H9 (cell line): Measurements from ENCODE around the gene PTPRN2. TPM values are rescaled to one million over a fixed set of nuclear protein-coding genes. Genes with fewer than 3 reads are reported as not detected.

Experiments
- DNase-seq: peaks from one replicate; pipeline ENCODE4 v3.0.0-alpha.2; 2017
- H2AFZ ChIP-seq: one replicate; pipeline ENCODE4 v1.6.1; 2013; ENCODE audit warnings: mild to moderate bottlenecking, low read length, control low read depth, moderate library complexity
- H2AK5ac ChIP-seq: 2 replicates; pipeline ENCODE4 v1.6.1; 2013; ENCODE audit warnings: low read length, control low read depth, mixed read lengths; ENCODE audit not compliant: insufficient read length
- H2BK120ac ChIP-seq: one replicate; pipeline ENCODE4 v1.6.1; 2013; ENCODE audit warnings: low read depth, mild to moderate bottlenecking, low read length, control low read depth, inconsistent platforms; ENCODE audit not compliant: poor library complexity, severe bottlenecking
- H2BK12ac ChIP-seq: 2 replicates; pipeline ENCODE4 v1.6.1; 2013; ENCODE audit warnings: low read length, control low read depth, mixed read lengths, low read depth; ENCODE audit not compliant: insufficient read length
- H2BK15ac ChIP-seq: 2 replicates; pipeline ENCODE4 v1.6.1; 2013; ENCODE audit warnings: low read depth, low read length, control low read depth
- H2BK20ac ChIP-seq: one replicate; pipeline ENCODE4 v1.6.1; 2013; ENCODE audit warnings: low read depth, mild to moderate bottlenecking, low read length, control low read depth, inconsistent platforms; ENCODE audit not compliant: poor library complexity, severe bottlenecking
- H2BK5ac ChIP-seq: 2 replicates; pipeline ENCODE4 v1.6.1; 2013; ENCODE audit warnings: low read length, control low read depth, mixed read lengths; ENCODE audit not compliant: insufficient read length
- H3K14ac ChIP-seq: 2 replicates; pipeline ENCODE4 v1.6.1; 2013; ENCODE audit warnings: low read length, control low read depth; ENCODE audit not compliant: insufficient read depth
- H3K18ac ChIP-seq: 2 replicates; pipeline ENCODE4 v1.6.1; 2013; ENCODE audit warnings: low read depth, mild to moderate bottlenecking, mixed read lengths, low read length, control low read depth; ENCODE audit not compliant: insufficient read length
- H3K23ac ChIP-seq: 2 replicates; pipeline ENCODE4 v1.6.1; 2013; ENCODE audit warnings: low read length, control low read depth, mixed read lengths, low read depth; ENCODE audit not compliant: insufficient read length
- H3K23me2 ChIP-seq: 2 replicates; pipeline ENCODE4 v1.6.1; 2013; ENCODE audit warnings: low read depth, mild to moderate bottlenecking, mixed read lengths, low read length, control low read depth; ENCODE audit not compliant: insufficient read length, poor library complexity, severe bottlenecking
- H3K27ac ChIP-seq: 2 replicates; pipeline ENCODE4 v1.5.1; 2013; ENCODE audit warnings: low read length, control low read depth, mixed read lengths, low read depth; ENCODE audit not compliant: insufficient read length
- H3K27me3 ChIP-seq: 2 replicates; pipeline ENCODE4 v1.6.1; 2013; ENCODE audit warnings: low read length, control low read depth, inconsistent platforms; ENCODE audit not compliant: insufficient read depth
- H3K4ac ChIP-seq: 2 replicates; pipeline ENCODE4 v1.6.1; 2013; ENCODE audit warnings: low read depth, mild to moderate bottlenecking, control low read depth, inconsistent platforms, low read length, moderate library complexity
- H3K4me1 ChIP-seq: 2 replicates; pipeline ENCODE4 v1.6.1; 2013; ENCODE audit warnings: low read length, control low read depth, inconsistent platforms; ENCODE audit not compliant: insufficient read depth
- H3K4me2 ChIP-seq: 2 replicates; pipeline ENCODE4 v1.6.1; 2013; ENCODE audit warnings: low read length, control low read depth, mixed read lengths; ENCODE audit not compliant: insufficient read length, insufficient read depth
- H3K56ac ChIP-seq: 2 replicates; pipeline ENCODE4 v1.6.1; 2013; ENCODE audit warnings: low read depth, mild to moderate bottlenecking, mixed read lengths, low read length, control low read depth; ENCODE audit not compliant: insufficient read length
- H3K79me1 ChIP-seq: 2 replicates; pipeline ENCODE4 v1.6.1; 2013; ENCODE audit warnings: low read depth, mild to moderate bottlenecking, moderate library complexity, low read length, control low read depth, inconsistent platforms; ENCODE audit not compliant: insufficient read depth, poor library complexity, severe bottlenecking
- H3K79me2 ChIP-seq: 2 replicates; pipeline ENCODE4 v1.6.1; 2013; ENCODE audit warnings: low read length, control low read depth, inconsistent platforms; ENCODE audit not compliant: insufficient read depth
- H3K9ac ChIP-seq: 2 replicates; pipeline ENCODE4 v1.6.1; 2013; ENCODE audit warnings: low read length, control low read depth, mixed read lengths; ENCODE audit not compliant: insufficient read length; ENCODE audit errors: extremely low read depth
- H3K9me3 ChIP-seq: one replicate; pipeline ENCODE4 v1.6.1; 2013; ENCODE audit warnings: low read depth, low read length, inconsistent platforms; ENCODE audit not compliant: control insufficient read depth
- H3T11ph ChIP-seq: one replicate; pipeline ENCODE4 v1.6.1; 2013; ENCODE audit warnings: mild to moderate bottlenecking, low read length, control low read depth, inconsistent platforms
- H4K20me1 ChIP-seq: one replicate; pipeline ENCODE4 v1.6.1; 2013; ENCODE audit not compliant: control insufficient read depth, insufficient read length, insufficient read depth
- H4K5ac ChIP-seq: 2 replicates; pipeline ENCODE4 v1.6.1; 2013; ENCODE audit warnings: low read depth, mild to moderate bottlenecking, mixed read lengths, low read length, control low read depth; ENCODE audit not compliant: insufficient read length
- H4K8ac ChIP-seq: replicated peaks from 2 replicates; pipeline ENCODE4 v1.6.1; 2013; ENCODE audit warnings: low read length, control low read depth, mixed read lengths, low read depth; ENCODE audit not compliant: insufficient read length
- H4K91ac ChIP-seq: 2 replicates; pipeline ENCODE4 v1.6.1; 2013; ENCODE audit warnings: low read depth, mild to moderate bottlenecking, moderate library complexity, mixed read lengths, low read length, control low read depth; ENCODE audit not compliant: insufficient read length
- H3K27ac Mint-ChIP-seq, 3 experiments: 2 replicates in 2 of 3; 3 replicates in 1 of 3; pipeline ENCODE4 v1.8.0; 2020 to 2021; ENCODE audit warnings: mixed read lengths in 3 of 3, mild to moderate bottlenecking in 1 of 3, moderate library complexity in 1 of 3
- H3K27me3 Mint-ChIP-seq: 2 replicates; pipeline ENCODE4 v1.8.0; 2021; ENCODE audit warnings: low read depth, mild to moderate bottlenecking, moderate library complexity, mixed read lengths
- H3K36me3 Mint-ChIP-seq, 3 experiments: 2 replicates in 2 of 3; 3 replicates in 1 of 3; pipeline ENCODE4 v1.8.0; 2020 to 2021; ENCODE audit warnings: low read depth in 3 of 3, mixed read lengths in 3 of 3; ENCODE audit not compliant: insufficient read depth in 1 of 3
- H3K4me1 Mint-ChIP-seq, 2 experiments: 2 replicates each; pipeline ENCODE4 v1.8.0; 2020; ENCODE audit warnings: mixed read lengths in 2 of 2
- H3K4me3 Mint-ChIP-seq, 2 experiments: 2 replicates in 1 of 2; 3 replicates in 1 of 2; pipeline ENCODE4 v1.8.0; 2020 to 2021; ENCODE audit warnings: mild to moderate bottlenecking in 2 of 2, mixed read lengths in 2 of 2, moderate library complexity in 1 of 2
- H3K9me3 Mint-ChIP-seq, 2 experiments: 2 replicates in 1 of 2; 3 replicates in 1 of 2; pipeline ENCODE4 v1.8.0; 2020; ENCODE audit warnings: mild to moderate bottlenecking in 2 of 2, mixed read lengths in 2 of 2, moderate library complexity in 1 of 2
- CTCF ChIP-seq: fragments of 200-600 bp; sonication (generic); conservative IDR thresholded peaks from 3 replicates; pipeline ENCODE4 v1.8.0; 2021; ENCODE audit warnings: antibody characterized with exemption, mild to moderate bottlenecking
- WGBS: extraction: QIAGEN DNeasy Blood & Tissue Kit; methylation state at CpG from one replicate; pipeline ENCODE4 v1.1.7; 2013; ENCODE audit warnings: missing lambda C conversion rate, low lambda C conversion rate, mixed read lengths; ENCODE audit not compliant: insufficient read length; ENCODE audit errors: extremely low coverage; 5-methylcytosine and 5-hydroxymethylcytosine counted together
- total RNA-seq: library from RNA; stranded (reverse); gene quantifications from 2 replicates; pipeline ENCODE4 v1.2.1, GENCODE V29; 2021

PTPRN2 gene
- total RNA-seq, 1 experiment from 2014 or later, result 5.2 TPM

- H2BK120ac ChIP-seq, result no peak overlapping the region
- no peak overlapping the region for H2AFZ ChIP-seq
- H3T11ph ChIP-seq, result no peak overlapping the region
- Mint-ChIP-seq H3K4me3 (no peak overlapping the region), H3K9me3 (no peaks in the 10 kb centered on the region; a peak in 3 of 5 replicates), H3K36me3 (no peaks in the 10 kb centered on the region; a peak in 1 of 7 replicates), H3K27me3 (peaks cover 71% of the 10 kb centered on the region), H3K4me1 (peaks cover 0 to 8% of the 10 kb centered on the region in 2 experiments; a peak in 2 of 4 replicates), H3K27ac (no peak overlapping the region)
- peak; percentile 22 for DNase-seq
- H2BK12ac ChIP-seq, result no peak overlapping the region
- WGBS, result no CpG with 5 or more reads among the region's 9 CpGs
- H2AK5ac ChIP-seq, result no peak overlapping the region
- no peak overlapping the region for H3K18ac ChIP-seq
- H2BK15ac ChIP-seq, result no peak overlapping the region
- no peaks in the 10 kb centered on the region for H3K79me1 ChIP-seq
- no peaks in the 10 kb centered on the region for H4K20me1 ChIP-seq
- no peak overlapping the region for H3K27ac ChIP-seq
- H2BK5ac ChIP-seq, result no peak overlapping the region
- H2BK20ac ChIP-seq, result no peak overlapping the region
- H4K8ac ChIP-seq, result no peak overlapping the region
- H4K5ac ChIP-seq, result no peak overlapping the region
- no peaks in the 10 kb centered on the region for H3K79me2 ChIP-seq
- no peak overlapping the region for H3K14ac ChIP-seq
- H3K23ac ChIP-seq, result no peak overlapping the region
- no peak overlapping the region for H3K4ac ChIP-seq
- no peaks in the 10 kb centered on the region for H3K27me3 ChIP-seq
- H3K56ac ChIP-seq, result no peak overlapping the region
- no peaks in the 10 kb centered on the region for H3K23me2 ChIP-seq
- no peak overlapping the region for H3K9ac ChIP-seq
- TF ChIP-seq CTCF, result no peak
- H3K4me1 ChIP-seq, result no peaks in the 10 kb centered on the region
- H3K9me3 ChIP-seq, result no peaks in the 10 kb centered on the region
- no peak overlapping the region for H4K91ac ChIP-seq
- H3K4me2 ChIP-seq, result no peak overlapping the region
Observed at GRCh38 chr7:157522954-157523353, 1064.7 kb downstream of the PTPRN2 start.
